SH-SY5Y (cell line): Measurements from ENCODE around the gene TBC1D10B.

Experiments used
- GATA2 ChIP-seq: IDR thresholded peaks from 2 replicates; pipeline ENCODE4 v1.6.1; 2011; ENCODE audit warnings: mild to moderate bottlenecking, low read depth, low read length
- GATA3 ChIP-seq: IDR thresholded peaks from 2 replicates; pipeline ENCODE4 v1.6.1; 2011; ENCODE audit warnings: low read depth, mild to moderate bottlenecking, low read length, moderate library complexity

GRCh38 chr16:30377050-30377811, 6.9 kb upstream of the TBC1D10B start:
- TF ChIP-seq GATA2 (no peak), GATA3 (no peak)
